HG03095 (cell line): ENCODE data around the gene HPD.

Source experiments
- ATAC-seq: cut with Tn5 transposase; IDR thresholded peaks from one replicate; pipeline ENCODE4 v1.9.1; 2021; ENCODE audit warnings: moderate library complexity; ENCODE audit not compliant: unreplicated experiment

Gene HPD

DNA sequence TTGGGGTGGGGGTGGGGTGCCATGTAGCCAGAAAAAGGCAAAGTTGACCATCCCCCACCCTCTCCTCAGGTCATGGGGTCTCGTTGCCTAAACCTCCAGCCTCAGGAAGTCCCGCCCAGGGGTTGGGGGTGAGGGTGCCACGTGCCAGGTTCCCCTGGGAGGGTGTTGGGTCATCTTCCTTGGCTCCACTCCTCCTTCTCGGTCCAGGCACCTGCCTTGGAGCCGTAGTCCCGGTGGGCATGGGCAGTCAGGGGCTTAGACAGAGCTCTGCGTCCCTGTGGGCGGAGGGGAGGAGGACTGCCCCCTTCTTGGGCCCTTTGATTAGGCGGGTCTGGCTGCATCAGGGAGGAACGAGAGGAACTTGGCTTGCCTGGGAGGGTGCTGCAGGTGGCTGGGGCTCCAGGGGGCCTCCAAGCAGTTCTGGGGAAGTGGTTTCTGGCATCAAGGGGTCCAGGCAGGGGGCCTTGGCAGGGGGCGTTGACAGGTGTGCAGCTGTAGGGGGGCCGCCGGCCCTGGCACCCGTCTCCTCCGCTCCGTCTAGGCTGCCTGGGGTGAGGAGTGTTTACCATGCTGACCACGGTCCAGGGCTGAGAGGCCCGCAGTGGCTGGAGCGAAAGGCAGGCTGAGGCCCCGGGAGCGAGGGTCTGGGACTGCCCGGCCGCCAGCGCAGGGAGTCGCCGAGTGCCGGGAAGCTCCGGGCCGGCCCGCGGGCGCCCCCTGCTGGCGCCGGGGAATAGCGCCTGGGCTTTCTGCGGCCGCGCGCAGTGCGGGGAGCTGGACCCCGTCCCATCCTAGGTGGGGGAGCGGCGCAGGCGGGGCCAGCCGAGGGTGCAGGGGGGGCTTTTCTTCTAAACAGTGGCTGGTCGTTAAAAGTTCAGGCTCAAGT, 47.0 kb downstream of the HPD start:
- no peak for ATAC-seq

DNA sequence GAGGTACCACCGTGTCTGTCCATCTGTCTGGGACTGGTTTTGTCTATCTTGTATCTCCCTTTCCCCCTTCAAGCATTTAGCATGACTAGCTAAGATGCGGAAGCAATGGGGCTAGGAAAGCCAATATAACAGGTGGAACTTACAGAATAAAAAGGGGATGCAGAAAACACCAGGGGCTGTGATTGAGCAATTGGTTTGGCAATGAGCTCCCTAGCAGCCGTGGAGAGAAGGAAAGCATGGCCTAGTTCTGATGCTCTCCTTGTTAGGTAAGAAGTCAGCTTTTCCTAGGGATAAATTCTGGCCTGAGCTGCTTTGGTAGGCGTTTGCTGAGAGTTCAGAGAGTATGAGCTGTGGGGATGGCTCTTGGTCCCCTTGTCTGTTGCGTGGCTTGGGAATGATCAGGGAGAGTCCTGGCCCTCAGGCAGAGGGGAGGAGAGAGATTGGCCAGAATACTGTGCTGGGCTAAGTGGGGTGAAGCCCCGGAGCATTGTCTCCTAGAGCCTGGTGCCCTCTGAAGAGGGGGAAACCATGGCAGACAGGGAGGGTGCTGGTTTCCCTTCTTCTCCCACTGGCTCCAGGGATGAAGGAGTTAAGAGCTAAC, 47.7 kb downstream of the HPD start:
- no peak for ATAC-seq

GRCh38 chr12:121810234-121810817, 48.3 kb downstream of the HPD start:
- ATAC-seq = no peak

DNA sequence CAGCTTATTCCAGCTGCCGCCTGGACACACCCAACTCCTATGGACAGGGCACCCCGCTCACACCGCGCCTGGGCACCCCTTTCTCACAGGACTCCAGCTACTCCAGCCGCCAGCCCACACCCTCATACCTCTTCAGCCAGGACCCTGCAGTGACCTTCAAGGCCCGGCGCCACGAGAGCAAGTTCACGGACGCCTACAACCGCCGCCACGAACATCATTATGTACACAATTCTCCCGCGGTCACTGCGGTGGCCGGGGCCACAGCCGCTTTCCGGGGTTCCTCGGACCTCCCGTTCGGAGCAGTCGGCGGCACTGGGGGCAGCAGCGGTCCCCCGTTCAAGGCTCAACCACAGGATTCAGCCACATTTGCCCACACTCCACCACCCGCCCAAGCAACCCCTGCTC, 48.9 kb downstream of the HPD start:
- ATAC-seq = no peak

DNA sequence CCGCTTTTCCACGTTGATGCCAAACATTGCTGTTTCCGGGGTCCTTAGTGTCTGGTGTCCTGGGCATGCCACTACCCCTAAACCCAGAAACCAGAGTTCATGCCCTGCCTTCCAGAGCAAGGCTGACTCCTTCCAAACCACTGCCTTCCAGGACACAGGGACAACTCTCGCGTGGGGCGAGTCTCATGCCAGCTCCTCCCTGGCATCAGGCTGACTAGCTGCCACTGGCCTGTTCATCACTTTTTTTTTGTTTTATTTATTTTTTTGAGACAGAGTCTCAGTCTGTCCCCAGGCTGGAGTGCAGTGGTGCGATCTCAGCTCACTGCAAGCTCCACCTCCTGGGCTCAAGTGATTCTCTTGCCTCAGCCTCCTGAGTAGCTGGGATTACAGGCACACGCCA, 50.0 kb downstream of the HPD start:
- ATAC-seq = no peak

DNA sequence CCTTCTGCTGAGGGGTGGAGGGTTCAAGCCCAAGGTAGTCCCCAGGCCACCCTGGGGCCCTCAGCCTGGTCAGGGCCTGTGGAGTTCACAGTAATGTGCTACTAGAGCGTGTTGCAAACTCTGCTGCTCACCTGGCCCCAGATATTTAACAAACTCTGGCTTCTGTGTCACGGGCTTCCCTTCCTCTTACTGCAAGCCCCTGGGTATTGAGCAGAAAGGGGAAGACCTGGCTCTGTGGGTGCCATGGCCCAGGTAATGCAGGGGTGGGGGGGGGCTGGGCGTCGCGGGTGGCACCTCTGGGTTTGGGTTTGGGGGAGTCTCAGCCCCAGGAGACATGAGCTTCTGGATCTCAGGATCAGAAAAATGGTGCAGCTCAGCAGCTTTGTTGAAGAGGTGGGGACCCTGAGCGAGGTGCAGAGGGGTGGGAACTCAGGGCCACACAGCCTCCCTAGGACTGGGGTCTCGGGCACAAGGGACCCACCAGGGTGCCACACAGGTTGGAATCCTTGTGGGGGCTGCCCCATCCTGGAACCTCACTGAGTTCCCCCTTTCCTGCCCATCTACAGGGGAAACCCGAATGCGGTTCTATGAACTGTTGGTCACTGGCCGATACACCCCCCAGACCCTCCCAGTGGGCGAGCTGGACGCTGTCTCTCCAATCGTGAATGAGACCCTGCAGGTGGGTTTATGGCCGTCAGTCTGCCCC, 50.9 kb downstream of the HPD start:
- ATAC-seq = no peak

- ATAC-seq = no peak
Measured at GRCh38 chr12:121806546-121807423, 51.9 kb downstream of the HPD start.

- no peak for ATAC-seq
Measured at GRCh38 chr12:121806009-121806545, 52.6 kb downstream of the HPD start.

- ATAC-seq = no peak
Measured at GRCh38 chr12:121805171-121806008, 53.3 kb downstream of the HPD start.

DNA sequence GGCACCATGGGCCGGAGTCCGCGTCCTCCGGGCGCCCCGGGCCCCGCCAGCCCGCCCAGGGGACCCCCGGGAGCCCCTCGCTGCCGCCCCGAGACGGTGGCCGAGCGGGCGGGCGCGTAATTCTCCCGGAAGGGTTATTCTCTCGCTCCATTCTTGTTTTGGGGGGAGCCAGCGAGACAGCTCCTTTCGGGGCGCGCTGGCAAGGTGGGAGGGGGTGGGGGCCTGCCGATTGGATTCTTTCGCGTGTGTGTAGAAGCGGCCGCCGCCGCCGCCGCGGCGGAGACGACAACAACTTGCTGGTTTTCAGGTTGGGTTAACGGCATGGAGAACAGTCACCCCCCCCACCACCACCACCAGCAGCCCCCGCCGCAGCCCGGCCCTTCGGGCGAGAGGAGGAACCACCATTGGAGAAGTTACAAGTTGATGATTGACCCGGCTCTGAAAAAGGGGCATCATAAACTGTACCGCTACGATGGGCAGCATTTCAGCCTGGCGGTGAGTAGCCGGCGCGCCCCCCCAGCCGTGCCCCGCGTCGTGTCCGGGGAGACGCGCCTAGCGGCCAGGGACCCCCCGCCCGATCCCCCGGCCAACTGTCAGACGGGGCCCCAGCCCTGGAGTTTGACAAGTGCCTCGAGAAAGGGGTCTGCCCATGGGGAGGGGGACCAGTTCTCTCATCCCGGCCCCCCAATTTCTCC, 54.1 kb downstream of the HPD start:
- no peak for ATAC-seq

DNA sequence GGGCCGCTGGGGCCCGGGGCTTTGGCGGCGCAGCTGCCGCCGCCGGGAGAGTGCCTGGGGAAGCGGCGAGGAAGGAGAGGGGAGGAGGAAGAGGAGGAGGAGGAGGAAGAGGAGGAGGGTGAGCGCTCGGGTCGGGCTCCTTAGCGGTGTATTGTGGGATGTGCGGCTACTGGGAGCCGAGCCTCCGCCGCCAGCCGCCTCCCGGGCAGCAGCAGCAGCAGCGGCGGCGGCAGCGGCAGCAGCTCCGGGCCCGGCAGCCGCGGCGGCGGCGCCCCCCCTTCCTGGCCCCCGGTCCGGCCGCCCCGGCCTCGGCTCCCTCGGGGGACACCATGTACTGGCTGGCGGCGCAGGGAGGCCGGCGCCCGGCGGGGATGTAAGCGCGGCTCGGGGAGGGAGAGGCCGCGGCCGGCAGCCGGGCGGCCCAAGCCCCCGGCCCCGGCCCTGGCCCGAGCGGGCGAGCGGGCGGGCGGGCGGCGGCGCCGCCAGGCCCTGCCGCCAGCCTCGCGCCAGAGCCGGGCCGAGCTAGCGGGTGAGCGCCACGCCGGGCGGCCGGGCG, 54.7 kb downstream of the HPD start, which contains the start of gene SETD1B:
SETD1B (plus strand) TSS at position 149 of the 556 bp plus-strand sequence. CDS start 729 bp downstream, outside the sequence.
- ATAC-seq = no peak

GRCh38 chr12:121802843-121803698, 55.6 kb downstream of the HPD start:
- ATAC-seq = peak; percentile 34

DNA sequence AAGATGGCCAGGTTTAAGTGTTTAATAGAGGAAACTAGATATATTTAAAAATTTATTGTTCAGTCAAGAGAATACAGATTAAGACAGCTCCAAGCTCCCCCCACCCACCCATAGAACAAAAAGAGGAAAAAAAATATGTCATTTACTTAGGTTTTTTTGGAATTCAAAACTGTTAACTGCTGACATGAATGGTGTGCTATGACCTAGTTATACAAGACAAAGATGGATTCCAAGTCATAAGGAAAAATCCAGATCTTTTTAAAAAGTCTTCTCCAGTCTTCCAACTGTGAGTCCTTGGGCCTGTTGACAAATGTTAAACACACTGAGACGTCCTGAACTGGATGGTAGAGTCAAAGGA, 56.2 kb downstream of the HPD start:
- ATAC-seq = no peak

DNA sequence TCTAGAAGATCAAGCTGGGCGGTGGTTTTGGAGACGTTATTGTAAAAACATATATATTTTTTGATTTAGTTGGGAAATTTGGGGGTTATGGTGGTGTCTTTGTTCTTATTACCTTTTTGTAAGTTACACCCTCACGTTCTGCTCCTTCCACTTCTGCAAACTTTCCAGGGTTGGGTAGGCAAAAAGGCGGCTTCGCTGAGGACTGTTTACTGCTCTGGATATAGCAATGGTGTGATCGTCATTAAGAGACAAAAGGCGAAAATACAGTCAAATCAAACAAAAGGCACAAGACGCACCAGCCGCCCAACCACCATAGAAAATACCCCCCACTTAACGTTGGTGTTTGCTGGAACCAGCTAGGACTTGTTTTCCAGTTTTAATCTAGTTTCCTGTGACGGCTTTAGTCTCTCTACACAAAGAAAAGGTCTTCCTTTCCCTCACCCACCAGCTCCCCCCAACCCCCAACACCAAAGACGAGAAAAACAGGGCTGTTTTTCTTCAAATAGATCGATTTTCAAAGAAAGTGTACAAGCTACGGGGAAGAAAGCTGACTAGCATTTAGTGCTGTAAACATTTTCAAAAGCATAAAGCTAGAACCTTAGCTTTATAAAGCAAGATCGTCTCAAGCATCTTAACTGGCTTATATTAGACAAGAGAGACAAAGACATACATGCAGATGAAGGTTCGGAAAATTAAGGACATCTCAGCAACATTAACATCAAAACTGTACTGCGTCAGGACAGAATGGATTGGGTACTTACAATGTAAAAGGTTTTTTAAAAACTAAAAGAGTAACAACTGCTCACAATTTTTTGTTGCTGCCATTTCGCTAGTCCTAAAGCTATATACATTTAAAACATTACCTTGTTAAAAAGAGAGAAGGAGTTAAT, 56.8 kb downstream of the HPD start:
- no peak for ATAC-seq

DNA sequence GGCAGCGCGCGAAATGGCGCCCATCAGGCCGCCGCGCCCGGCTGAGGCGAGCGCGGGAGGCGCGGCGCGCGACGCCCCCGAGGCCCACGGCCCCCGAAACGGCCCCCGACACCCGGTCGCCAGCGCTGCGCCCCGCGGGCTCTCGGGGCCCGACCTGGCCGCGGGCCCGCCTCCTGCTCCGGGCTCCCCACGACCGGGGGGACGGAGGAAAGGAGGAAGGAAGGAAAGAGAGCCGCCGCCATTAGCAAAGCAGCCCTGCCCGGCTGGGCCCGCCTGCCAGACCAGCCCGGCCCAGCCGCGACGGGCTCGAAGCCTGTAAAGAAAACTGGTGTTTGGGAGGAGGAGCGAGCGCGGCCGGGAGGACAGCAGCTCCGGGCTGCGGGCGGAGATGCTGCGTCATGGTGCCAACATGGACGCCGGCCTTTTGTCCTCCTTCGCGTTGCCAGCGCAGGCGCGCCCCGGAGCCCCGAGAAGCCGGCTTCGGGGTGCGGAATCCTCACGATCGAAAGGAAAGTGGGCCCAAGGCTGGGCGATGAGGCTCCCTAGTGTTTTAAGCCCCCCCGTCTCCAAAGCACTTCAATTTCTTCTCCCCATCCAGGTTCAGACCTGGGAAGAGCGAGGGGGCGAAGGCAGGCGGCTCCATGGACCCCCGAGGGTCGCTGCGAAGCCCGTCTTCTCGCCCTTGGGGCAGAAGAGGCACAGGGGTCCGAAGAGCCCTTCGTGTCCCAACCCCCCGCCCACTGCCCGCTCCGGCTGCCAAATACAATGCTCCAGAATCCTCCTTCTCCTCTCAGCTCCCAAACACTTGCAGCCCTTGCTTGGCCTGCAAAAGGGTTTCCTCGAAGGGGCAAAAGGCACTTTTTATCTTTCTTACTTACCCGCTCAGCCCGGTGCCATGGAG, 57.7 kb downstream of the HPD start:
- ATAC-seq = no peak
